ENCODE data around the gene METTL8. TPM values are rescaled to one million over a fixed set of nuclear protein-coding genes. Genes with fewer than 3 reads are reported as not detected.
"Not testable (repeated sequence)": the region's sequence is repeated elsewhere in the genome, so short reads cannot be mapped to it uniquely, and the experiment has no call there.

Gene METTL8
- total and polyA plus RNA-seq, 3 donors from 2014 or later: 21.7 to 34.3 (median 24.3) TPM

DNA sequence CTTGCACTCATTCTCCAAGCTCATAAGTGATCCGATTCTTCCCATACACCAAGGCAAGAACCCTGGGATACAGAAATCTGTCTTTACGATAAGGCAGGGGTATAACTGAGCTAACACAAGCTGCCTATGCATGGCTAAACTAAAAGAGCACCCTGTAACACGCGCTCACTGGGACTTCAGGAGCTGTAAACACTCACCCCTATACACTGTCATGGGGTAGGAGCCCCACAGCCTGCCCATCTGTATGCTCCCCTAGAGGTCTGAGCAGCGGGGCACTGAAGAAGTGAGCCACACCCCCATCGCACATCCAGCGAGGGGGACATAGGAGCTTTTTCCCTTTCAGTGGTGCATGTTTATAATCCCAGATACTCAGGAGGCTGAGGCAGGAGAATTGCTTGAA lies 46.7 kb downstream of the METTL8 start:
- Histone ChIP-seq H3K4me1 (no peaks in the 10 kb centered on the region), H3K4me3 (no peak overlapping the region), H3K27ac (no peak overlapping the region), H3K27me3 (no peaks in the 10 kb centered on the region), H3K9me3 (no peaks in the 10 kb centered on the region), H3K36me3 (ENCODE audit: low read depth, missing control alignments) (no peaks in the 10 kb centered on the region)
- DNase-seq: no peak
- intact Hi-C loops (cut with DNase I; ENCODE audit: low total_unique reads): no loop called here
- no peak for TF ChIP-seq POLR2A (IDR thresholded peaks at IDR 0.05)
- TF ChIP-seq, protein P1, sequence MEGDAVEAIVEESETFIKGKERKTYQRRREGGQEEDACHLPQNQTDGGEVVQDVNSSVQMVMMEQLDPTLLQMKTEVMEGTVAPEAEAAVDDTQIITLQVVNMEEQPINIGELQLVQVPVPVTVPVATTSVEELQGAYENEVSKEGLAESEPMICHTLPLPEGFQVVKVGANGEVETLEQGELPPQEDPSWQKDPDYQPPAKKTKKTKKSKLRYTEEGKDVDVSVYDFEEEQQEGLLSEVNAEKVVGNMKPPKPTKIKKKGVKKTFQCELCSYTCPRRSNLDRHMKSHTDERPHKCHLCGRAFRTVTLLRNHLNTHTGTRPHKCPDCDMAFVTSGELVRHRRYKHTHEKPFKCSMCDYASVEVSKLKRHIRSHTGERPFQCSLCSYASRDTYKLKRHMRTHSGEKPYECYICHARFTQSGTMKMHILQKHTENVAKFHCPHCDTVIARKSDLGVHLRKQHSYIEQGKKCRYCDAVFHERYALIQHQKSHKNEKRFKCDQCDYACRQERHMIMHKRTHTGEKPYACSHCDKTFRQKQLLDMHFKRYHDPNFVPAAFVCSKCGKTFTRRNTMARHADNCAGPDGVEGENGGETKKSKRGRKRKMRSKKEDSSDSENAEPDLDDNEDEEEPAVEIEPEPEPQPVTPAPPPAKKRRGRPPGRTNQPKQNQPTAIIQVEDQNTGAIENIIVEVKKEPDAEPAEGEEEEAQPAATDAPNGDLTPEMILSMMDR (IDR thresholded peaks at IDR 0.05): no peak
- WGBS, 2 donors: 86 to 91% methylated on average over 7 of the region's 7 CpGs

DNA sequence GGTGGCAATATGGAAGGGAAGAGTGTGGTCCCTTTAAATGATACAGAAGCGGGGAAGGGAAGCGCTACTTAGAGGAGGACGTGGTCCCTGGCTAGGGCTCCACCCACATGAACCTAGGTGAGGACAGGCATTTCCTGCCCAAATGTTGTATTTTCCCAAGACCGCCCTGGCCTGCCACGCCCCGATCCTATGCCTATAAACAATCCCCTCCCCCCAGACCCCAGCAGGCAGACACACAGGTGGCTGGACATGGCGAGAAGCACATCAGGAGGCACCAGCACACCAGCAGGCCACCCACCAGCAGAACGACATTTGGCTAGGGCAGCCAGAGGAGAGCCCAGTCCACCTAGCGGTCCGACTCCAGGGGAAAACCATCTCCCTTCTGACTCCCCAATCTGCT lies 47.2 kb downstream of the METTL8 start:
- no peak overlapping the region for H3K27ac ChIP-seq
- intact Hi-C loops (cut with DNase I; ENCODE audit: low total_unique reads): no loop called here
- TF ChIP-seq, protein P1 (IDR thresholded peaks at IDR 0.05): no peak
- 80 to 87% methylated on average over 5 to 10 of the region's 10 CpGs for WGBS, 2 donors
- no peak for DNase-seq
- H3K9me3 ChIP-seq: no peaks in the 10 kb centered on the region
- no peak overlapping the region for H3K4me3 ChIP-seq
- no peaks in the 10 kb centered on the region for H3K36me3 ChIP-seq (ENCODE audit: low read depth, missing control alignments)
- H3K27me3 ChIP-seq: no peaks in the 10 kb centered on the region
- H3K4me1 ChIP-seq: no peaks in the 10 kb centered on the region

DNA sequence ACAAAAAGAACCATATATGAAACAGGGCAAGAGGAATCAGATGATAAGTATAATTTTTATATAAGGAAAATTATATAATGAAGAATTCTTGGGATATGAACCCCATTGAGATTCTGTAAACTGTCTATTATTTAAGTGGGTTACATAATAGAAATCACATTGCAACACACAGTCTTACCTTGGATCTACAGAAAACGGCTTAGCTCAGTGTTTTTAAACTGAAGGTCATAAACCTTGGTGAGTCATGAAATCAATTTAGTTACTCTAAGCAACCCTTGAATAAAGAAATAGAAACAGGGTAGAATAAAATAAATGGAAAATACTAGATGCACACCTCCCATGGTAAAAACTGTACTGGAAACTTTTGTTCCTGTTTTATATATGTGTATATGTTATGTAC lies 50.7 kb downstream of the METTL8 start:
- no peaks in the 10 kb centered on the region for H3K27me3 ChIP-seq
- no peaks in the 10 kb centered on the region for H3K9me3 ChIP-seq
- H3K4me1 ChIP-seq: no peaks in the 10 kb centered on the region
- no peaks in the 10 kb centered on the region for H3K36me3 ChIP-seq (ENCODE audit: low read depth, missing control alignments)
- TF ChIP-seq, protein P1 (IDR thresholded peaks at IDR 0.05): no peak
- no peak for TF ChIP-seq POLR2A (IDR thresholded peaks at IDR 0.05)
- DNase-seq: no peak
- WGBS, 2 donors: 69 to 80% methylated on average over 1 of the region's 1 CpG
- intact Hi-C loops (cut with DNase I; ENCODE audit: low total_unique reads): no loop called here
- no peak overlapping the region for H3K27ac ChIP-seq
- no peak overlapping the region for H3K4me3 ChIP-seq

DNA sequence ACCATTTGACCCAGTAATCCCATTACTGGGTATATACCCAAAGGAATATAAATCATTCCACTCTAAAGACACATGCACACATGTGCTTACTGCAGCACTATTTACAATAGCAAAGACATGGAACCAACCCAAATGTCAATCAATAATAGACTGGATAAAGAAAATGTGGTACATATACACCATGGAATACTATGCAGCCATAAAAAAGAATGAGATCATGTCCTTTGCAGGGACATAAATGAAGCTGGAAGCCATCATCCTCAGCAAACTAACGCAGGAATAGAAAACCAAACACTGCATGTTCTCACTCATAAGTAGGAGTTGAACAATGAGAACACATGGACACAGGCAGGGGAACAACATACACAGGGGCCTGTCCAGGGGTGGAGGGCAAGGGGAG lies 51.6 kb downstream of the METTL8 start:
- H3K9me3 ChIP-seq; DNase-seq; H3K4me3 ChIP-seq; H3K4me1 ChIP-seq; intact Hi-C loops (cut with DNase I; ENCODE audit: low total_unique reads); H3K27ac ChIP-seq; H3K36me3 ChIP-seq (ENCODE audit: low read depth, missing control alignments); H3K27me3 ChIP-seq: not testable (repeated sequence)
- WGBS, 2 donors: 93 to 95% methylated on average over 1 of the region's 1 CpG

DNA sequence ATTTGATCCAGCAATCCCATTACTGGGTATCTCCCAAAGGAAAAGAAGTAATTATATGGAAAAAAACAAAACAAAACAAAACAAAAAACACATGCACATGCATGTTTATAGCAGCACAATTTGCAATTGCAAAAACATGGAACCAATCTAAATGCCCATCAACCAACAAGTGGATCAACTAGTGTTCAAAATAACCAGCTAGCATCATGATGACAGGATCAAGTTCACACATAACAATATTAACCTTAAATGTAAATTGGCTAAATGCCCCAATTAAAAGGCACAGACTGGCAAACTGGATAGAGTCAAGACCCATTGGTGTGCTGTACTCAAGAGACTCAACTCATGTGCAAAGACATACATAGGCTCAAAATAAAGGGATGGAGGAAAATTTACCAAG lies 55.9 kb downstream of the METTL8 start:
- H3K9me3 ChIP-seq; H3K27me3 ChIP-seq; H3K27ac ChIP-seq; H3K4me1 ChIP-seq; H3K4me3 ChIP-seq; intact Hi-C loops (cut with DNase I; ENCODE audit: low total_unique reads); DNase-seq; H3K36me3 ChIP-seq (ENCODE audit: low read depth, missing control alignments): not testable (repeated sequence)

GRCh38 chr2:171367692-171368091 lies 66.1 kb downstream of the METTL8 start:
- Histone ChIP-seq H3K4me1 (no peaks in the 10 kb centered on the region), H3K9me3 (no peaks in the 10 kb centered on the region), H3K27me3 (no peaks in the 10 kb centered on the region), H3K27ac (no peak overlapping the region), H3K4me3 (no peak overlapping the region), H3K36me3 (ENCODE audit: low read depth, missing control alignments) (no peaks in the 10 kb centered on the region)
- intact Hi-C loops (cut with DNase I; ENCODE audit: low total_unique reads): no loop called here
- DNase-seq: no peak
- TF ChIP-seq, protein P1 (IDR thresholded peaks at IDR 0.05): no peak
- no peak for TF ChIP-seq POLR2A (IDR thresholded peaks at IDR 0.05)
- WGBS, 2 donors: 93 to 98% methylated on average over 2 of the region's 2 CpGs
